Activated naive CD4-positive, alpha-beta T cell treated with anti-CD3 and anti-CD28 coated beads, Interleukin-2, amount 10 ng/mL, durations not matched to agents 7 days and 5 days (primary cell): Measurements from ENCODE around the gene THRSP.
A peak's percentile ranks its signal among the peaks of the same experiment; 100 is the strongest.
"Not testable (repeated sequence)": the region's sequence is repeated elsewhere in the genome, so short reads cannot be mapped to it uniquely, and the experiment has no call there.

Experiments
- CTCF ChIA-PET: fragments of 350-600 bp; sonication (Branson Sonifier 250); formaldehyde crosslinking; loops from one replicate; lab custom pipeline; 2021; ENCODE audit warnings: antibody characterized with exemption; lab: Charles Lee
- DNase-seq: peaks from one replicate; pipeline ENCODE4 v3.0.0-alpha.2; 2020
- H3K27ac Mint-ChIP-seq: one replicate; pipeline ENCODE4 v1.8.0; 2021; ENCODE audit warnings: mild to moderate bottlenecking, moderate library complexity, mixed read lengths
- H3K27me3 Mint-ChIP-seq: one replicate; pipeline ENCODE4 v1.8.0; 2021; ENCODE audit warnings: mild to moderate bottlenecking, mixed read lengths
- H3K36me3 Mint-ChIP-seq: one replicate; pipeline ENCODE4 v1.8.0; 2021; ENCODE audit warnings: mixed read lengths
- H3K4me1 Mint-ChIP-seq: one replicate; pipeline ENCODE4 v1.8.0; 2021; ENCODE audit warnings: mixed read lengths
- H3K4me3 Mint-ChIP-seq: one replicate; pipeline ENCODE4 v1.8.0; 2021; ENCODE audit warnings: mild to moderate bottlenecking, moderate library complexity, mixed read lengths
- H3K9me3 Mint-ChIP-seq: one replicate; pipeline ENCODE4 v1.8.0; 2021; ENCODE audit warnings: mixed read lengths

The THRSP gene

GRCh38 chr11:78063440-78064181 is at the start of gene THRSP:
THRSP (plus strand) TSS chr11:78063861; CDS start chr11:78063882, 21 bp downstream.
- H3K4me1 Mint-ChIP-seq: no peaks in the 10 kb centered on the region
- no peaks in the 10 kb centered on the region for H3K9me3 Mint-ChIP-seq
- H3K27me3 Mint-ChIP-seq: no peaks in the 10 kb centered on the region
- H3K4me3 Mint-ChIP-seq: no peak within 1 kb of the TSS
- CTCF ChIA-PET: no interaction called here
- no peak for DNase-seq
- peak within 1 kb of the TSS; percentile 17 for H3K27ac Mint-ChIP-seq
- peaks cover 14% of the 10 kb centered on the region for H3K36me3 Mint-ChIP-seq

DNA sequence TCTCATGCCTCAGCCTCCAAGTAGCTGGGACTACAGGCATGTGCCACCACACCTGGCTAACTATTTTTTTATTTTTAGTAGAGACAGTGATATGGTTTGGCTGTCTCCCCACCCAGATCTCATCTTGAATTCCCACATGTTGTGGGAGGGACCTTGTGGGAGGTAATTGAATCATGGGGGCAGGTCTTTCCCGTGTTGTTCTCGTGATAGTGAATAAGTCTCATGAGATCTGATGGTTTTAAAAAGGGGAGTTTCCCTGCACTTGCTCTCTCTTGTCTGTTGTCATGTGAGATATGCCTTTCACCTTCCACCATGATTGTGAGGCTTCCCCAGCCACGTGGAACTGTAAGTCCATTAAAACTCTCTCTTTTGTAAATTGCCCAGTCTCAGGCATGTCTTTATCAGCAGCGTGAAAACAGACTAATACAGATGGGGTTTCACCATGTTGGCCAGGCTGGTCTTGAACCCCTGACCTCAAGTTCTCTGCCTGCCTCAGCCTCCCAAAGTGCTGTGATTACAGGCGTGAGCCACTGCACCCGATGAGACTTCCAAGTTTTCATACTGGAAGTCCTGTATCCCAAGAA is 48.6 kb upstream of the THRSP start:
- not testable (repeated sequence) for H3K27ac Mint-ChIP-seq, H3K9me3 Mint-ChIP-seq, DNase-seq, H3K4me1 Mint-ChIP-seq, H3K36me3 Mint-ChIP-seq, H3K4me3 Mint-ChIP-seq
- H3K27me3 Mint-ChIP-seq: peaks cover 17% of the 10 kb centered on the region
- CTCF ChIA-PET: interaction anchor here (2.3 kb wide), 1 partner anchor 15 kb away, joined by 7 read pairs; no protein-coding TSS in a partner anchor

DNA sequence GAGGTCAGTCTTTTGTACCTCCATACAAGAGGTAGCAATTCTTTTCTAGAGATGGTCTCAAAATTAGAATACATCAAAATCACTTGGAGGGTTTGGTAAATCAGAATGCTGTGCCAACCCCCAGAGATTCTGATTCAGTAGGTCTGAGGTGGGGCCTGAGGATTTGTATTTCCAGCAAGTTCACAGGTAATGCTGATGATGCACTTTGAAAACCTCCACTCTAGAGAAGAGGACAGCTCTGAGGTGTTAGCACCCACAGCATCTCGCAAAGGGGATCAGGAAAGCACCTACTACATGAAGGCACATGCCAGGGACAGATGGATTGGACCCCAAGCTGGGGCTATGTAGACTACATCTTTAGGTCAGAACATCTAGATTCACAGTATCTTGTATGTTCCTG is 47.8 kb upstream of the THRSP start:
- no peak overlapping the region for H3K27ac Mint-ChIP-seq
- no peak overlapping the region for H3K4me3 Mint-ChIP-seq
- CTCF ChIA-PET: interaction anchor here (2.3 kb wide), 1 partner anchor 16 kb away, joined by 7 read pairs; no protein-coding TSS in a partner anchor
- H3K36me3 Mint-ChIP-seq: no peaks in the 10 kb centered on the region
- H3K27me3 Mint-ChIP-seq: peaks cover 17% of the 10 kb centered on the region
- no peak for DNase-seq
- H3K9me3 Mint-ChIP-seq: no peaks in the 10 kb centered on the region
- H3K4me1 Mint-ChIP-seq: no peaks in the 10 kb centered on the region

GRCh38 chr11:78019808-78020207 is 43.9 kb upstream of the THRSP start:
- Mint-ChIP-seq H3K36me3 (no peaks in the 10 kb centered on the region), H3K27ac (no peak overlapping the region), H3K4me1 (peaks cover 2% of the 10 kb centered on the region), H3K9me3 (no peaks in the 10 kb centered on the region), H3K4me3 (no peak overlapping the region), H3K27me3 (peaks cover 38% of the 10 kb centered on the region)
- CTCF ChIA-PET: interaction anchor here (1.3 kb wide), 1 partner anchor 26 kb away, joined by 5 read pairs; no protein-coding TSS in a partner anchor
- DNase-seq: no peak

- DNase-seq: no peak
- H3K9me3 Mint-ChIP-seq: no peaks in the 10 kb centered on the region
- peaks cover 38% of the 10 kb centered on the region for H3K27me3 Mint-ChIP-seq
- H3K4me3 Mint-ChIP-seq: no peak overlapping the region
- H3K36me3 Mint-ChIP-seq: no peaks in the 10 kb centered on the region
- H3K4me1 Mint-ChIP-seq: peaks cover 2% of the 10 kb centered on the region
- CTCF ChIA-PET: interaction anchor here (1.1 to 1.3 kb wide), 2 partner anchors 10 to 26 kb away, joined by 3 to 5 read pairs; no protein-coding TSS in a partner anchor
- H3K27ac Mint-ChIP-seq: no peak overlapping the region
Observed at GRCh38 chr11:78020246-78020645, 43.4 kb upstream of the THRSP start.

DNA sequence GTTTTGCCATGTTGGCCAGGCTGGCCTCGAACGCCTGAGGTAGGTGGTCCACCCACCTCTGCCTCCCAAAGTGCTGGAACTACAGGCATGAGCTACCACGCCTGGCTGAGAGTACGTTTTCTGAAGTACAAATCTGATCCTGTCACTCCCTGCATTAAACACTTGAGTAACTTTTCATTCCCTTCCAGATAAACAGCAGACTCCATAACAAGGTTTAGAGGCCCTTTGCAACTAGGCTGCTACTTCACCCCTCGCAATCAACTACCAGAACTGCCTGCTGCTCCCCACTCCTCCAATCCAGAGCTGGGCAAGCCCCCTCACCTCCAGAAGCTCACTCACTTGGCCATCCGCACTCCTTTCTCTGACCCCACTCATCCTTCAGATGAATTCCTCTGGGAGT is 42.0 kb upstream of the THRSP start:
- Mint-ChIP-seq H3K4me3 (no peak overlapping the region), H3K9me3 (no peaks in the 10 kb centered on the region), H3K4me1 (peaks cover 2% of the 10 kb centered on the region), H3K36me3 (no peaks in the 10 kb centered on the region), H3K27ac (no peak overlapping the region), H3K27me3 (peaks cover 36% of the 10 kb centered on the region)
- no peak for DNase-seq
- CTCF ChIA-PET: no interaction called here

DNA sequence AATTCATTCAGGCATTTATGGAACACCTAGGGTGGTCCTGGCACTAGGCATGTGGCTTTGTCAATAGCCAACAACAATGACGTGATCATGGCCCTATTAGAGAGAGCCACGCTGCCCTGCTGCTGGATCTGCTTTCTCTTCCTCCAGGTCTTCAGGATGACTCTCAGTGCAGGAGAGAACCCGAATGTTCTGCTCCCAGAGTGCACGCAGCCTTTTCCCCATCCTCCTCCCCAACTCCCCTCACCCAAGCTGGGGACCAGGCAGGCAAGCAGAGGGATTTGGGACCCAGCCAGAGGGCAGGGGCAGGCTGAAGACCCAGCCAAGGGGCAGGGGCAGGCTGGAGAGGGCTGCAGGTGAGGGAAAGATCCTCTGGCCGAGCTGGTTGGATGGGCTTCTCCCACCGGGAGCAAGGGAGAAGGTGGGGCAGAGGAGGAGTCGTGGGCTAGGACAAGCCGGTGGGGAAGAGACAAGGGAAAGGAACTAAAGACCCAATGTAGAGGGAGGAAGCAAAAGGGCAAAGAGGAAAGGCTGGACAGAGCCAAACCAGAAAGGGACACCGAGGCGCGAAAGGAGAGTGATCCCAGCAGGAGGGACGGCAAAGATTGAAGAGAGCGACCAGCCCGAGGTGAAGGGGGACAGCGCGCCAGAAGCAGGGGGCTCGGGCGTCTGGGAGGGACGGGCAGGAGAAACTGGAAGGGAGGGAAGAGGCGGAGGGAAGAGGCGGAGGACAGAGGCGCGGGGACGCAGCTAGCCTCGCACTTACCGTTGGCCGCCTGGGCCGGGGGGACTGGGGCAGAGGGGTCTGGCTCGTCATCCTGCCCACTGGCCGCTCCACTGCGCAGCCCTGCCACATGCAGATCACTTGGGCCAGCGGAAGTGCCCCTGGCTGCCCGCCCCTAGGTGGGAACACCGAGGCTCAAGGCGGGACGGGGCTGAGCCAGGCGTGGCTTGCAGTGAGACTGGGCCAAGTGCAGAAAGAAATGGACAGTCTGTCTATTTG is 41.0 kb upstream of the THRSP start, which contains the start of gene KCTD14:
Gene KCTD14, minus strand, starts transcription at position 880 of the 1,000 bp plus-strand sequence. Its CDS starts 27 bp downstream, at position 853.
- no peaks in the 10 kb centered on the region for H3K36me3 Mint-ChIP-seq
- no peak for DNase-seq
- CTCF ChIA-PET: no interaction called here
- H3K27ac Mint-ChIP-seq: no peak within 1 kb of the TSS
- H3K4me1 Mint-ChIP-seq: peaks cover 2% of the 10 kb centered on the region
- H3K9me3 Mint-ChIP-seq: no peaks in the 10 kb centered on the region
- H3K27me3 Mint-ChIP-seq: peaks cover 34% of the 10 kb centered on the region
- no peak within 1 kb of the TSS for H3K4me3 Mint-ChIP-seq

DNA sequence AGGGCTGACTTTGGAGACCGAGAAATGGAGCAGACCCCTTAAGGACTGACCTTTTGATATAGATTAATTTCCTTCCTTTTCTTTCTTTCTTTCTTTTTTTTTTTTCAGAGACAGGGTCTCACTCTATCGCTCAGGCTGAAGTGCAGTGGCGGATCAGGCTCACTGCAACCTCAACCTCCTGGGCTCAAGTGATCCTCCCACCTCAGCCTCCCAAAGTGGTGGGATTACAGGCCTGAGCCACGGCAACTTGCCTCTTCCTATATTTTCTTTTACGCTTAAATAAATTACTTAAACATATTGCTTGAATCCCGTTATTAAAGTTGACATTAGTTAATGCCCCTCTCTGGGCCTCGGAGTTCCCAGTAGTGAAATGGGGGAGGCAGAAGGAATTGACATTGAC is 40.2 kb upstream of the THRSP start:
- no peaks in the 10 kb centered on the region for H3K36me3 Mint-ChIP-seq
- DNase-seq: no peak
- no peaks in the 10 kb centered on the region for H3K9me3 Mint-ChIP-seq
- H3K4me1 Mint-ChIP-seq: peaks cover 2% of the 10 kb centered on the region
- H3K27ac Mint-ChIP-seq: no peak overlapping the region
- CTCF ChIA-PET: no interaction called here
- peaks cover 34% of the 10 kb centered on the region for H3K27me3 Mint-ChIP-seq
- H3K4me3 Mint-ChIP-seq: no peak overlapping the region

GRCh38 chr11:78025378-78025777 is 38.3 kb upstream of the THRSP start:
- H3K27me3 Mint-ChIP-seq: peaks cover 25% of the 10 kb centered on the region
- CTCF ChIA-PET: no interaction called here
- no peak overlapping the region for H3K4me3 Mint-ChIP-seq
- peaks cover 2% of the 10 kb centered on the region for H3K4me1 Mint-ChIP-seq
- no peak overlapping the region for H3K27ac Mint-ChIP-seq
- no peak for DNase-seq
- no peaks in the 10 kb centered on the region for H3K36me3 Mint-ChIP-seq
- no peaks in the 10 kb centered on the region for H3K9me3 Mint-ChIP-seq

- Mint-ChIP-seq H3K27ac (no peak overlapping the region), H3K4me1 (peaks cover under 1% of the 10 kb centered on the region), H3K9me3 (no peaks in the 10 kb centered on the region), H3K27me3 (peaks cover 21% of the 10 kb centered on the region), H3K4me3 (no peak overlapping the region), H3K36me3 (no peaks in the 10 kb centered on the region)
- CTCF ChIA-PET: no interaction called here
- no peak for DNase-seq
Observed at GRCh38 chr11:78027759-78028158, 35.9 kb upstream of the THRSP start.

- H3K4me1 Mint-ChIP-seq, H3K4me3 Mint-ChIP-seq, CTCF ChIA-PET, H3K9me3 Mint-ChIP-seq, H3K36me3 Mint-ChIP-seq, DNase-seq, H3K27ac Mint-ChIP-seq: not testable (repeated sequence)
- peaks cover 15% of the 10 kb centered on the region for H3K27me3 Mint-ChIP-seq
Observed at GRCh38 chr11:78028423-78028822, 35.2 kb upstream of the THRSP start.

DNA sequence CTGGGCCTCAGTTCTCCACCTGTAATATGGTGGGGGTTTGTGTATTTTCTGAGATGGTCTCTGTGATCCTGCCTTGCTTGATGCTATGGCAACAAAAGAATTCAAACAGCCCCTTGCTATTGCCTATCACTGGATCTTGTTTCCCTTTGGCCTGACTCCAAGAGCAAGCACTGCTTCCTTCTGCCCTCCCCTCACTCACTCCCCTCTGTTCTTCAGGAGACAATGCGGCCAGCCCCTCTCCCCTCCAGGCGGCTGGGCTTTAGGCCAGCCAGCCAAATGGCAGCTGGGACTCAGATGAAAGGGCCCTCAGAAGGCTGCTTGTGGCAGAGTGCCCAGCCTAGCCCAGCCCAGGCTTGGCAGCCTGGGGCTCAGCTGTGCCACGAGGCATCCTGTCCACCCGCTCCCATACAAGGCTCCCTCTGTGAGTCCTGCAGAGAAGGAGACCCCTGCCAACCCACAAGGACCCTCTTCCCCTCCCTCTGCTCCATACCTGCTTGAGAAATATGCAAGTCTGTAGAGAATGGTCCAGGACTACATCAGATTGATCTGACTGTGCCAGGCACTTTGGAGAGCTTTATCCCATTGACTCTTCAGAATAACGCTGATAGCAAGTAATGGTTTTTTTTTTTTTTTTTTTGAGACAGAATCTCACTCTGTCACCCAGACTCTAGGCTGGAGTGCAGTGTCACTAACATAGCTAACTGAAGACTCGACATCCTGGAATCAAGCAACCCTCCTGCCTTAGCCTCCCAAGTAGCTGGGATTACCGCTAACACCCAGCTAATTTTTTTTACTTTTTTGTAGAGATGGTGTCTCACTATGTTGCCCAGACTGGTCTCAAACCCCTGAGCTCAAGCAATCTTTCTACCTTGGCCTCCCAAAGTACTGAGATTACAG is 33.0 kb upstream of the THRSP start:
- no peak overlapping the region for H3K27ac Mint-ChIP-seq
- CTCF ChIA-PET: interaction anchor here (0.7 to 2.6 kb wide), 2 partner anchors 10 to 16 kb away, joined by 3 to 9 read pairs; no protein-coding TSS in a partner anchor
- H3K4me1 Mint-ChIP-seq: no peaks in the 10 kb centered on the region
- H3K4me3 Mint-ChIP-seq: no peak overlapping the region
- no peaks in the 10 kb centered on the region for H3K36me3 Mint-ChIP-seq
- peaks cover 12% of the 10 kb centered on the region for H3K27me3 Mint-ChIP-seq
- DNase-seq: no peak
- no peaks in the 10 kb centered on the region for H3K9me3 Mint-ChIP-seq

GRCh38 chr11:78031629-78032028 is 32.0 kb upstream of the THRSP start:
- DNase-seq: no peak
- Mint-ChIP-seq H3K4me1 (no peaks in the 10 kb centered on the region), H3K27me3 (peaks cover 12% of the 10 kb centered on the region), H3K36me3 (no peaks in the 10 kb centered on the region), H3K4me3 (no peak overlapping the region), H3K9me3 (no peaks in the 10 kb centered on the region), H3K27ac (no peak overlapping the region)
- CTCF ChIA-PET: interaction anchor here (2.6 kb wide), 1 partner anchor 15 kb away, joined by 9 read pairs; no protein-coding TSS in a partner anchor
